Stimulated activated CD8-positive, alpha-beta memory T cell treated with anti-CD3 and anti-CD28 coated beads, Interleukin-15, amount 100 ng/mL, for 4 hours (primary cell): ENCODE data around the gene P2RX6.

ENCODE experiments used
- DNase-seq, 2 donors: peaks; one replicate each; pipeline ENCODE4 v3.0.0-alpha.2; 2020; ENCODE audit warnings: low read depth in 2 of 2

Gene P2RX6

DNA sequence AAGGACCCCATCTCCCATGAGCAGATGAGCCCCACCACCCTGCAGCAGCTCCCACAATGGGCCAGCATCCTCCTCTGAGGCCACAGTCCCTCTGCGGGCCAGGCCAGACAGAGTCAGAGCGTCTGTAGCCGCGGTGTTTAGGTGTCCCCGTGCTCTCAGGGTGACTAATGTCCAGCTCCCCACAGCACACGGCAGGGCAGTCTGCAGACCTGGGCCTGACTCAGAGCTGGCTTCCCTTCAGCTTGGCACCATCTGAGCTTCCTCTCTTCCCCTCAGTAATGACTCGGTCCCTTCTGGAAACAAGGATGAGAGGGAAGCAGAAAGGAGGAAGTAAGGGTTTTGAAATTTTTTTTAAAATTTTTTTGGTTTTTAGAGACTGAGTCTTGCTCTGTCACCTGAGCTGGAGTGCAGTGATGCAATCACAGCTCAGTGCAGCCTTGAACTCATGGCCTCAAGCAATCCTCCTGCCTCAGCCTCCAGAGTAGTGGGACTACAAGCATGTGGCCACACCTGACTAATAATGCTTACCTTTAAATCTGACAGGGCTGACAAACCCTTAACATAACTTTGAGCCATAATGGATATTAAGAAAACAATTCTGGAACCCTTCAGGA, 59.2 kb downstream of the P2RX6 start:
- no peak for DNase-seq

DNA sequence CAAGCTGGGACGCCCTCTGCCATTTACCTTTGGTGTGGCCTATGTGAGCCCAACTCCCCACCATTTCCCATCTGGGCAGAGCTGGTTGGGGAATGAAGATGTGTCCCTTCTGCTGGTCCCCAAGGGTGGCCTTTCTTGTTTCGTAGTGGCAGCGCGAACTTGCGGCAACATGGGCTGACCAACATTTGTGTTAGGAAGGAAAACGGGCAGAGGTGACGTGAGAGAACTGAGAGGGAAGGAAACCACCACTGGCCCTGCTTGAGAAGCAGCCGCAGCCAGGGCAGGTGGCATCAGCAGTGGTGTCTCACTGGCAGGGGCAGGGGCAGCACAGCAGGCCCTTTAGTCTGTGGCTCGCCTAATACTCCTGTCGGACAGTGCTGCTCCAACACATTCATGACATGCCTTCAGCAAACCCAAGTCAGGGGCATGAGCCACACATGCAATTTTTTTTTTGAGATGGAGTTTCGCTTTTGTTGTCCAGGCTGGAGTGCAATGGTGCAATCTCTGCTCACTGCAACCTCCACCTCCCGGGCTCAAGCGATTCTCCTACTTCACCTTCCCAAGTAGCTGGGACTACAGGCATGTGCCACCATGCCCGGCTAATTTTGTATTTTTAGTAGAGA, 60.7 kb downstream of the P2RX6 start:
- DNase-seq, result no peak

DNA sequence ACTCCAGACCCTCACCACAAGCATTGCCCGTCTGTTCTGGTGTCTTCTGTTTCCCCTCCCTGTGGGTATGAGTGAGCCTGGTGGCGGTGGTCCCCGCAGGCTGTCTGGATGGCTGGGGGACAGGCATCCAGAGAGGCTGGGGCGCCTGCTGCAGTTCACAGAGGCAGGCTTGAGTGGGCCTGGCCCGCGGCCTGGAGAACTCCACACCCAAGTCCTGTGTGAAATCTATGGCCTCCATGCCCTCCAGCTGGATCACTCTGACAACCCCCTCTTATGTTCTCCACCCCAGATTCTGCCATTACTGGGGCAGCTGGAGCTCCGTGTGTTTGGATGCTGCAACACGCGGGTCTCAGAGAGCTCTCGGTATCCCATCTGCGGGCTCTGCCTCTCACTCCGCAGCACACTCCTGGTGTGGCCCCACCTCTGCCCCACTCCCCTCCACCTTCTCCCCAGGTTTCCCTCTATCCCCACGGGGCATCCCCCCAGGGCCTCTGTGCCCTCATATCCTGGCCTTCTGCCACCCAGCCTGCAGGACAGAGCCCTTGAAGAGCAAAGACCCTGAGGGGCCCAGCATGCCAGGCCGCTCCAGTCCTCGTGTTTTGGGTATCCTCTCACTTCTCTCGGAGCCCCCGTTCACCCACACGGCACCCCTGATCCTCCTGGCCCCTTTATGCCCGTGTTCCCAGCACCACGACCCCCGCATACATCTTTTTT, 62.1 kb downstream of the P2RX6 start:
- no peak for DNase-seq
